Right lung (tissue), 5 donors: ENCODE measurements around the gene AHCYL2. TPM values are rescaled to one million over a fixed set of nuclear protein-coding genes. Genes with fewer than 3 reads are reported as not detected.
"Not testable (repeated sequence)": the region's sequence is repeated elsewhere in the genome, so short reads cannot be mapped to it uniquely, and the experiment has no call there.

ENCODE experiments used
- DNase-seq, 2 donors: peaks; one replicate each; pipeline ENCODE4 v3.0.0-alpha.2; 2013
- polyA plus RNA-seq, 5 donors: library from polyadenylated mRNA; unstranded; fragments of 120-200 nt; gene quantifications; one replicate each; pipeline versions ENCODE4 v1.2.1 to v1.2.3, GENCODE V29; 2013; ENCODE audit warnings: inconsistent platforms in 1 of 5, low replicate concordance in 1 of 5; ENCODE audit not compliant: insufficient read length in 5 of 5, insufficient read depth in 1 of 5

Gene AHCYL2
- polyA plus RNA-seq, 5 donors = 15.9 to 20.8 (median 19.8) TPM

DNA sequence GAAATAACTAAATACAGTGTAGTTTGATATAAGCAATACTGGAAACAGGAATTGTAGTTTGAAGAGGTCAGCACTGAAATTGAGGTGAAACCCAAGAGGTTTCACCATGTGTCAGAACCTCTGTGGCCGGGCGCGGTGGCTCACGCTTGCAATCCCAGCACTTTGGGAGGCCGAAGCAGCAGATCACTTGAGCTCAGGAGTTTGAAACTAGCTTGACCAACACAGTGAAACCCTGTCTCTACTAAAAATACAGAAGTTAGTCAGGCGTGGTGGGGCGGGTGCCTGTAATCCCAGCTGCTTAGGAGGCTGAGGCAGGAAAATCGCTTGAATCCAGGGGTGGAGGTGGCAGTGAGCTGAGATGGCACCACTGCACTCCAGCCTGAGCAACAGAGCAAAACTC lies 13.7 kb downstream of the AHCYL2 start:
- no peak for DNase-seq

DNA sequence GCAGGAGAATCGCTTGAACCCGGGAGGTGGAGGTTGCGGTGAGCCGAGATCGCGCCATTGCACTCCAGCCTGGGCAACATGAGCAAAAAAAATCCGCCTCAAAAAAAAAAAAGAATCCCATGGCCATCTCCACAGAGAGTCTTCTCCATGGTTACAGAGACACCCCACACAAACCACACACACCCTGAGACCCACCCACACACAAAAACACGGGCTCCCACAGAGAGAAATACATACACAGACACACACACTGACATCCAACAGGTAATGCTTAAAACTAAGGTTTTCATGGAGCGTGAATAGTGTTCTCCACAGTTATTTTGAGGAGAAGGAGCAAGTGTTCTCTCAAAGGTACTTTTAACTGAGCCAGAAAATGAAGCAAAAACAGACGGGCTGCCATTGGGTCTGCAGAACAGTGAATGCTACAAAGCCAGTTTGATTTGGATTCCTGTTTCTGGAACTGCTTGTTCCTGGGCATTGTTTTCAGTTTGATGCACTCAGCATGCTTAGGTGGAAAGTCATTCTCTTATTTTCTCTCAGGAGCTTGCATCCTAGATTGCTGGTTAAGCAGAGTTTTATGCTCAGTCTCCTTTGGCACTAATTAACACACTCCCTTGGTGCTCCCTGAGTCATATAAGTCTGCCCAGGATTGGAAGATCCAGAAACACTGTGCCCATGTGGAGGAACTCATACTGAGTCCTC lies 15.4 kb downstream of the AHCYL2 start:
- no peak for DNase-seq

- DNase-seq = no peak
Measured at GRCh38 chr7:129244220-129244619, 19.4 kb downstream of the AHCYL2 start.

GRCh38 chr7:129245533-129245932 lies 20.7 kb downstream of the AHCYL2 start:
- DNase-seq = no peak

GRCh38 chr7:129247087-129247486 lies 22.3 kb downstream of the AHCYL2 start:
- DNase-seq = no peak

DNA sequence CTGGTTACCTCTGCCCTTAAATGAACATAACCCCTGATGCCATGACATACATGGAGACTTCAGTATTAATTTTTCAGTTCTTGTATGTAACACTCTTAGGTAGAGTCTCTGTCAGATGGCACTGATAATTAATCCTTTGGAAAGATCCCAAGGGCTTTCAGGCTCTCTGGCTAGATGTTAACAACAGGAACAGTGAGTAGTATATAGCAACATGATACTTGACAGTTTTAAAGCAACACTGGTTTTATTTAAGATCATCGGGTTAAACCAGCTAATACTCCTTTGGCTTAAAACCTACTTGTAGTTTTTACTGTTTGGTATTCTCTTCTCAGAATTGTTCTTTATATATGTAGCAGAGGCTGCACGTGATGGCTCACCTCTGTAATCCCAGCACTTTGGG lies 27.3 kb downstream of the AHCYL2 start:
- DNase-seq = no peak

- not testable (repeated sequence) for DNase-seq
Measured at GRCh38 chr7:129252603-129253002, 27.8 kb downstream of the AHCYL2 start.

GRCh38 chr7:129255800-129256199 lies 31.0 kb downstream of the AHCYL2 start:
- no peak for DNase-seq

GRCh38 chr7:129256221-129256620 lies 31.4 kb downstream of the AHCYL2 start:
- no peak for DNase-seq

- DNase-seq = no peak
Measured at GRCh38 chr7:129257168-129257567, 32.3 kb downstream of the AHCYL2 start.

- no peak for DNase-seq
Measured at GRCh38 chr7:129258649-129259389, 34.0 kb downstream of the AHCYL2 start.

- DNase-seq = no peak
Measured at GRCh38 chr7:129262324-129262723, 37.5 kb downstream of the AHCYL2 start.

DNA sequence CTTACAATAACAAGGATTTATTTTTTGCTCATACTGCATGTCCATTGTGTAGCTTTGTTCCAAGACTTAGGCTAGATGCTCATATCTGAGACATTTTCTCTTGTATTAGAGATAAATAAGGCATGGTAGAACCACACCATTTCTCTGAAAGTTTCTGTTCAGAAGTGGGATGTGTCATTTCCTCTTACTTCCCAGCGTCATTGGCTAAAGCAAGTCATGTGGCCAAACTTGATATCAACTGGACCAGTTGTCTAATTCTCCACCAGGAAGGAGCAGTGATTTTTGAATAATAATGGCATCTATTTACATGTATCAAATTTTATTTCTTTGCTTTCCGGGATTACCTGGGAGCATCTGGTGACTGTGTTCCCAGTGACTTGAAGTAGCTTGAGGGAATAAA lies 38.3 kb downstream of the AHCYL2 start:
- no peak for DNase-seq

GRCh38 chr7:129264534-129264933 lies 39.7 kb downstream of the AHCYL2 start:
- DNase-seq = no peak

DNA sequence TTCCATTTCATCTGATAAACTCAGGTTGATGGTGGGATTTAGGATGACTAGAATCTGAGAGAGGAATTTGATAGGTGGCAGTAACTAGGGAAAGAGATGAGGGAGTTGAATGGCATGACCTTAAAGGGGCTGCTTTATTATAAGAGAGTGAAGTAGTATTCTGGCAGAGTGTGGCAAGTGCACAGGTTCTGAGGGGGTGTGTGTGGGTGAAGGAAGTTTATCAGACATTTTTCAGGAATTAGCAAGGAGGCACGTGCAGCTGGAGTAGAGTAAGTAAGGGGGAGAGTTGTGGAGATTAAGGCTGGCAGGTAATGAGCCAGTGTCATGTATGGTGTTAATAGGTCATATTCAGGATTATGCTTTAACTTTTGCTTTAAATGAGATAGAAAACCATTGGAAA lies 40.5 kb downstream of the AHCYL2 start:
- no peak for DNase-seq

- DNase-seq = no peak
Measured at GRCh38 chr7:129266181-129266580, 41.4 kb downstream of the AHCYL2 start.

GRCh38 chr7:129270077-129270476 lies 45.2 kb downstream of the AHCYL2 start:
- DNase-seq = no peak

DNA sequence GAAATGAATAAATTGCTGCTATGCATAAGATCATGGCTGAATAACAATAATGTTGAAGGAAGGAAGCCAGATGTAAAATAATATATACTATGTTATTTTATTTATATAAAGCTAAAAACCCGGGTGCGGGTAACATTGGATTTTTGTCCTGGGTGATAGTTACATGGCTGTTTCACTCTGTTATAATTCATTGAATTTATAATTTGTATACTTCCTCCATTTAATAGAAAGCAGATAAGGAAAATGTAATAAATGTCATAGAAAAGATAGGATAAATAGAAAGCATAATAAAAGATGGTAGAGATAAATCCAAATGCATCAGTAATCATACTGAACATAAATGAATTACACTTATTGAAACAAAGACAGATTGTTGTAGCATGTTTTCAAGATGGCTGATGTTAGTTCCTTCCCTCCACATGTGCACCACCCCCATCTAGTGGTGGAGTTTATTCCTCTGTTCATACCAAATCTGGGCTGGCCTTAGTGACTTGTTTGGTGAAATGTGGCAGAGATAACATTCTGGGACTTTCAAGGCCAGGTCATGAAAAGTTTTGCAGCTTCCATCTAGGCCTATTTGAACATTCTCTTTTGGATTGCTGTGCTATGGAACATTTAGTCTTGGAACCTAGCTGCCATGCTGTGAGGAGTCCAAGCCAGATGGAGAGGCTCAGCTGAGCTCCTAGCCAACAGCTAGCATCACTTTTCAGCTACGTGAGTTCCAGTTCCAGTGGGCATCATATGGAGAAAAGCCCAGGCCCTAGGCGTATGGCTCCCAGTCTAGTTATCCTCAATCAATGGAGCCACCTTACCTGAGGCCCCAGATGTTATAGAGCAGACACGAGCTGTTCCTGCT lies 46.9 kb downstream of the AHCYL2 start:
- DNase-seq = no peak

DNA sequence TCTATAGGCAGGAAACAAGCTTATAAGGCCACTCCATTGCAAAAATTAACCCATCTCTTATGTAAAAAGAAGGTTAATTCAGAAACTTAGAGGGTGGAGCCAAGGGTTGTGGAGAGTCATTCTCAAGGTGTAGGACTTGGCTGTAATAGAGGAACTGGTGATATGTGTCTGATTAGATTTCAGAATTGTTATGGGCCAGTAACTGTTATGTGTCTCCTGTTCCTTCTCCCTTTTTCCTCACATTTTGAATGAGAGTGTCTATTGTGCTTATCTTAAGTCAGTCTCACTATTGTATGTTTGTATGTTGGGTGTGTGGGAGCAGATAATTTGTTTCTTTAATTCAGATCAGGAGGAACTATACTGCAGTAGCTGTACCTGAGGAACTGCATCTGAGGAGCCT lies 49.1 kb downstream of the AHCYL2 start:
- no peak for DNase-seq

GRCh38 chr7:129277629-129278028 lies 52.8 kb downstream of the AHCYL2 start:
- no peak for DNase-seq

- no peak for DNase-seq
Measured at GRCh38 chr7:129278688-129279087, 53.9 kb downstream of the AHCYL2 start.

DNA sequence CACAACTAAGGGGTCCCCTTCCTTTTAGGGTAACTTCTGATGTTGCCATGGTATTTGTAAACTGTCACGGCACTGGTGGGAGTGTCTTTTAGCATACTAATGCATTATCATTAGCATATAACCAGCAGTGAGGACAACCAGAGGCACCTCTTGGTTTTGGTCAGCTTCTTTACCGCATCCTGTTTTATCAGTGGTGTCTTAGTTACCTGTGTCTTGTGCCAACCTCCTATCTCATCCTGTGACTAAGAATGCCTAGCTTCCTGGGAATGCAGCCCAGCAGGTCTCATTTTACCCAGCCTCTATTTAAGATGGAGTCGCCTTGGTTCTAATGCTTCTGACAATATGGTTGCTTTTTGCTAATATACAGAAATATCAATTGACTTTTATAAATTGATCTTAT lies 54.9 kb downstream of the AHCYL2 start:
- no peak for DNase-seq

- DNase-seq = no peak
Measured at GRCh38 chr7:129281163-129281562, 56.3 kb downstream of the AHCYL2 start.
